VCaP (cell line): ENCODE measurements around the gene HDLBP.
"Not testable (repeated sequence)": the region's sequence is repeated elsewhere in the genome, so short reads cannot be mapped to it uniquely, and the experiment has no call there.

Experiments
- H3K27ac ChIP-seq: fragments of 450-650 bp; 2 replicates; pipeline ENCODE4 v1.5.1; 2017
- TF ChIP-seq, protein P1 (sequence below): fragments of 450-650 bp; conservative IDR thresholded peaks from 2 replicates; pipeline ENCODE4 v1.5.1; 2017; ENCODE audit warnings: mild to moderate bottlenecking, moderate library complexity

Gene HDLBP

DNA sequence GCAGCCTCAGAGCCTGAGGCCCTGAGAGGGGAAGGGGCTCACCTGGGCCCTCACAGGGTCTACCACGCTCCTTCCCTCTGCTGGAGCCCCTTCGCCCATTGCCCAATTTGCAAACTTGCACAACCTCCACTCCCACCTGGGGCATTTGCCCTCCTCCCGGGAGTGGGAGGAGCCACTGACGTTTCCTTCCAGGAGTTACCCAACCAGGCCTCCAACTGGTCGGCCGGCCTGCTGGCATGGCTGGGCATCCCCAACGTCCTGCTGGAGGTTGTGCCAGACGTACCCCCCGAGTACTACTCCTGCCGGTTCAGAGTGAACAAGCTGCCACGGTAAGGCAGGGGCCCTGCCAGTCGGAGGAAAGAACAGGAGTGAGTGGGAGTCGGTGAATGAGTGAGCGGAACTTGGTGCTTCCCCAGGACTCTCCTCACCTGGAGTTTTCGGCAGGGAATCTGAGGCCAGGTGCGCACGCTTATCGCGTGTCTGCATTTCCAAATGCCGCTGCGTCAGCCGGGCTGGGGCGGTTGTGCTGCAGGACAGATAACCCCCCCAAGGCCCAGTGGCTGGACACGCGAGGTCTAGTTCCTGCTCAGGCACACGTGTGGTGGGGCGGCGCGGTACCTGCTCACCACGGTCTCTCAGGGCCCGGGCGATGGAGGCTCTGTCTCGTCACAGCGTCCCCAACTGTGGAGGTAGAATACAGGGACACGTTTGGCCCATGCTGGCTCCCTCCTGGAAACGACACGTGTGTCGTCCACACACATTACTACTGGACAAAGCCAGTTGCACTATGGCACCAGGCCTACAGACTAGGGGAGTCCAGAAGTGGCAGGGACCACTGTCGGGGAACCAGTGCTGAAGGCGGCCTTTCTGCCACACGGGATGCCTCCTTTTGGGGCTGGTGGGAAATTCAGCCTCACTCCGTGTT is 115.3 kb downstream of the HDLBP start:
- TF ChIP-seq, protein P1, sequence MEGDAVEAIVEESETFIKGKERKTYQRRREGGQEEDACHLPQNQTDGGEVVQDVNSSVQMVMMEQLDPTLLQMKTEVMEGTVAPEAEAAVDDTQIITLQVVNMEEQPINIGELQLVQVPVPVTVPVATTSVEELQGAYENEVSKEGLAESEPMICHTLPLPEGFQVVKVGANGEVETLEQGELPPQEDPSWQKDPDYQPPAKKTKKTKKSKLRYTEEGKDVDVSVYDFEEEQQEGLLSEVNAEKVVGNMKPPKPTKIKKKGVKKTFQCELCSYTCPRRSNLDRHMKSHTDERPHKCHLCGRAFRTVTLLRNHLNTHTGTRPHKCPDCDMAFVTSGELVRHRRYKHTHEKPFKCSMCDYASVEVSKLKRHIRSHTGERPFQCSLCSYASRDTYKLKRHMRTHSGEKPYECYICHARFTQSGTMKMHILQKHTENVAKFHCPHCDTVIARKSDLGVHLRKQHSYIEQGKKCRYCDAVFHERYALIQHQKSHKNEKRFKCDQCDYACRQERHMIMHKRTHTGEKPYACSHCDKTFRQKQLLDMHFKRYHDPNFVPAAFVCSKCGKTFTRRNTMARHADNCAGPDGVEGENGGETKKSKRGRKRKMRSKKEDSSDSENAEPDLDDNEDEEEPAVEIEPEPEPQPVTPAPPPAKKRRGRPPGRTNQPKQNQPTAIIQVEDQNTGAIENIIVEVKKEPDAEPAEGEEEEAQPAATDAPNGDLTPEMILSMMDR, result no peak
- H3K27ac ChIP-seq, result no peak overlapping the region

GRCh38 chr2:241199286-241199685 is 116.2 kb downstream of the HDLBP start:
- TF ChIP-seq, protein P1, result no peak
- H3K27ac ChIP-seq, result no peak overlapping the region

DNA sequence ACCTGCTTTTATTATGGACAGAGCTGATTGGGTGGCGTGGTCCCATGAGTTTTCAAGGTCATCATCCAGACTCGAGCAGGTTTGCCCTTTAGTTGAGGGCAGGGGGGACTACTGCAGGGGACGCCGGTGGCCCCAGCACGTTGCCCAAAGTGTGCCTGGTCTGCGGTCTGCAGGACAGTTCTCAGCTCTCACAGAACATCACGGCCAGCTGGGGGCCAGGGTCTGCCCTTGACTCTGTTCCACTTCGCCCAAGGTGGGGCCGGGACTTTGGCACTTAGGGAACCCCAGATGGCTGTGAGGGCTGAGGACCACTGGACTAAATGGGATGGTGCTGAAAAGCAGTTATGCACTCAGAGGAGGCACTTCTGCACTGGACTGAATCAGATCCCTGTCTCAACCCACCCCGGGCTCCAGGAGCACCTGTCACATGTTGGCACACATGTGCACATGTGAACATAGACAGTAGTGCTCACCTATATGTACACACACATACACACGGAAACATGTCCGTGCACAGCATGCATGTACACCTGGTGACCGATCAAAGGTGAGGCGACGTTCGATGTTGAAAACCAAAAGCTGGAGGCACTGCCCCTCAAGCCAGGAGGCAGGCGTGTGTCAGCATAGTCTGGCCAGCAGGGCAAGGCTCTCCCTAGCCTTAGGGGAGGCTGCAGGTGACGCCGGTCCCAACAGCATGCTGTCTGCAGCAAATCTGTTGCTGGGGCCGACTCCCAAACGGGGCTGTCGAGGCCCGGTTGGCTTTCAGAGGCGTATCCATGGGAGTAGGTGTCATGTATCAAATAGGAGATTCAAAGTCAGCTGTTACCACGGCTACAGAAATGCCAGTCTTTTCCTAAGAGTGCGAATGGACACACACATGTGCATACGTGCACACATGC is 116.8 kb downstream of the HDLBP start:
- H3K27ac ChIP-seq, result no peak overlapping the region
- TF ChIP-seq, protein P1, result no peak

DNA sequence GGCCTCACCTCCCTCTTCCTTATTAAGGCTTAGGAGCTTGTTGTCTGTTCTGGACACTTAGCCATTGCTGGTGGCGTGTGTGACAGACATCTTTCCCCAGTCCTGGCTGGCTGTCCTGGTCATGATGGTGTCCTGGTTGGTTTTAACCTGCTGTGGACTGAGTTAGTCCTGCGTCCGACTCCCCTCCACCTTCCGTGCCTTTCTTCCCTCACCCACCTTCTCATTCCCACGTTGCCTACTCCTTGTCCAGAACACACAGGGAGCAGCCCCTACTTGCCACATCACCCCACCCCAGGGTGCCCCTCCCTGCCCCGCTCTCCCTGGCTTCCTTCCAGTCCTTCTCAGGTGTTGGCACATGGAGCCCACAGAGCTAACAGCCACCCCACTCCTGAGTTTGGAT is 117.5 kb downstream of the HDLBP start:
- TF ChIP-seq, protein P1, result no peak
- no peak overlapping the region for H3K27ac ChIP-seq

- H3K27ac ChIP-seq, result not testable (repeated sequence)
Measured at GRCh38 chr2:241197246-241197645, 118.2 kb downstream of the HDLBP start.

DNA sequence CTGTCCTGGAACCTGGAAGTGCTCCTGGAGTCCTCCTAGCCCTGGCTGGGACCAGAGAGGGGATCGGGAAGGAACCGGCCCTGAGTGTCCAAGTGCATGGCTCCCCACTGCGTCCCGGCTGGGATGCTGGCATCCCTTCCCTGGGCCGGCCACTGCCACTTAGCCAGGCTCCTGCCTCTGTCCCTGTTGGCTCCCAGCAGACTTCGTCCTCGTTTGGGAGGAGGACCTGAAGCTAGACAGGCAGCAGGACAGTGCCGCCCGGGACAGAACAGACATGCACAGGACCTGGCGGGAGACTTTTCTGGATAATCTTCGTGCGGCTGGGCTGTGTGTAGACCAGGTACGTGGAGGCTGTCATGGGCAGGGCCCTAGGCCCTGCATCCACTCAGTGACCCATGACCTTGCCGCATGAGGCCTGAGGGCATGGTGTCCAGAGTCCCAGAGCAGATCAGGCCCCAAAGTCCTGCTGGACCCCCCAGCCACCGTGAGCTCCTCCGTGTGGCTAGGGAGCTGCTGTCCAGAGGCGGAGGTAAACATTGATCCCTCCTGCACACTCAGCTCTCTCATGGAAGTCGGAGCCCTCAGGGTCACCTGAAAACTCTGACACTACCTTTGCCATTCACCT is 119.9 kb downstream of the HDLBP start:
- TF ChIP-seq, protein P1, result no peak
- no peak overlapping the region for H3K27ac ChIP-seq

DNA sequence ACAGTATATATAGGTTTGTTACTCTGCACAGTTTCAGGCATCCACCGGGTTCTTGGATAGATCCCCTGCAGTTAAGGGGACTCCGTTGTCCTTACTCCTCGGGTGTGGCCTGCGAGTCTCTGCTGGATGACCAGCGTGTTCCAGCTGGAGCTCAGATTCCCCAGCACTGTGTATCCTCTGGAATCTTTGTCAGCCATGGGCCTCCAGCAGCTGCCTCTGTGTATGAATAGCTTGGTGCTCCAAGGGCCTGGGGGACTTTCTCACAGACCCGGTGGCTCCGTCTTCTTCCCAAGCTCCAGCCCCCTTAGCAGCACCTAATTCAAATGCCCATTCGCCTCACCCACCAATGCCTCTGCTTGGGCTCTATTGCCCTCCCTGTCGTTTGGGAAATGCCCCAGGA is 120.7 kb downstream of the HDLBP start:
- no peak overlapping the region for H3K27ac ChIP-seq
- TF ChIP-seq, protein P1, result no peak
